ENCODE data around the gene GDAP1L1.
"Not testable (repeated sequence)": the region's sequence is repeated elsewhere in the genome, so short reads cannot be mapped to it uniquely, and the experiment has no call there.

The GDAP1L1 gene

DNA sequence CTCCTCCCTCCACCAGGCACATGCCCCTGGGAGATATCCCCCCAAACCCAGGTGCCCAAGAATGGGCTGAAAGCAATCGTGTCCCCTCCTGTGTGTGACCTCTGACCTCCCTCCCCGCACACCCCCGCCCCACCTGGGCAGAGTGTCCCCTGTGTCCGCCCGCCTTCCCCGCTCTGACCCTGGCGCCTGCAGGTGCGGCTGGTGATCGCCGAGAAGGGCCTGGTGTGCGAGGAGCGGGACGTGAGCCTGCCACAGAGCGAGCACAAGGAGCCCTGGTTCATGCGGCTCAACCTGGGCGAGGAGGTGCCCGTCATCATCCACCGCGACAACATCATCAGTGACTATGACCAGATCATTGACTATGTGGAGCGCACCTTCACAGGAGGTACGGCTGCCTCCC lies 9.9 kb downstream of the GDAP1L1 start:
- DNase-seq: no peak

- DNase-seq: no peak
Measured at GRCh38 chr20:44258226-44258890, 11.2 kb downstream of the GDAP1L1 start.

DNA sequence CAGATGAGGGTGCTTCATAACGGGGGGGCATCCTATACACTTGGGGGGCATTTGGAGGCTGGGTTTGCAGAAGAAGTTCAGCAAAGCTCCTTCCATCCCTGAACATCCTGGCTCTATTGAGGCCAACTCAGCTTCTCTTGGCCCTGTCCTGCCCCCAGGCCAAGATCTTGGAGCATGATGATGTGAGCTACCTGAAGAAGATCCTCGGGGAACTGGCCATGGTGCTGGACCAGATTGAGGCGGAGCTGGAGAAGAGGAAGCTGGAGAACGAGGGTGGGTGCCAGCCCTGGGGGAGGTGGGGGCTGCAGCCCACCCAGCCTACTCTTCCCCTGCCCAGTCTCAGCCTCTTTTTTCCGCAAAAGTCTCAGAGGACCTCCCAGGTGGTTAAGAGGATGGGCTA lies 17.2 kb downstream of the GDAP1L1 start:
- no peak for DNase-seq

- DNase-seq: no peak
Measured at GRCh38 chr20:44268802-44269201, 21.7 kb downstream of the GDAP1L1 start.

DNA sequence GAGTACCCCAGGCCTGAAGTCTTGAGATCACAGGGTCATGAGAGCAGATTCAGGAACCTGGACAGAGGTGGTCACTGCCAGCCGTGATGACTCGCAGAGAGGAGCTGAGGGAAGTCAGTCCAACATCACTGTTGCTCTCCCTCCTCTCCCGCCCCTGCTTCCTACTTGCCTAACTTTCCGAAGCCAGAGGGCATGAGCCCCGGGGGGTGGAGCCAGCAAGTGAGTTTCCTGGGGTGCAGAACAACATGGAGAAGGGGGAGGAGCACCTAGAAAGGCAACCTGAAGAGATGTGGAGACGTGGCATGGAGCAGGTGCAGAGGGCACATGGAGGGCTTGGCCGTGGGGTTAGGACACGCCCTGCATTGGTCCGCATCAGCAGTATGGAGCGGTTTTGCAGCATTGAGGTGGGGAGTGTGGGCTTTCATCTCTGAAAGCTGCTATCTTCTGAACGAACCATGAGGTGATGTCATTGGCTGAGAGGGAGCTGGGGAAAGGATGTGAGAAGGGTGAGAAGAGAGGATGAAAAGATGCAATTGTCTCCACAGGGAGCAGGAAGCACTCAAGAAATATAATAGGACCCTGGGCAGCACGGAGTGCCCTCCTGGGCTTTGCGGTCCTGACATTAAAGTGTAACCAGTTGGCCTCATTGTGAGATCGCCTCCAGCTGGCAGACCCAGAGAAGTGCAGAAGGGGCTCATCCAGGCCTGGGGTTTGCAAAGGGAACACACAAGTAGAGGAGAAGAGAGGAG lies 25.0 kb downstream of the GDAP1L1 start:
- DNase-seq: peak; percentile 18

GRCh38 chr20:44273231-44274215 lies 26.4 kb downstream of the GDAP1L1 start:
- DNase-seq: no peak

GRCh38 chr20:44274303-44275017 lies 27.4 kb downstream of the GDAP1L1 start:
- no peak for DNase-seq

GRCh38 chr20:44279228-44279627 lies 32.1 kb downstream of the GDAP1L1 start:
- DNase-seq: no peak

GRCh38 chr20:44280387-44280786 lies 33.3 kb downstream of the GDAP1L1 start:
- no peak for DNase-seq

DNA sequence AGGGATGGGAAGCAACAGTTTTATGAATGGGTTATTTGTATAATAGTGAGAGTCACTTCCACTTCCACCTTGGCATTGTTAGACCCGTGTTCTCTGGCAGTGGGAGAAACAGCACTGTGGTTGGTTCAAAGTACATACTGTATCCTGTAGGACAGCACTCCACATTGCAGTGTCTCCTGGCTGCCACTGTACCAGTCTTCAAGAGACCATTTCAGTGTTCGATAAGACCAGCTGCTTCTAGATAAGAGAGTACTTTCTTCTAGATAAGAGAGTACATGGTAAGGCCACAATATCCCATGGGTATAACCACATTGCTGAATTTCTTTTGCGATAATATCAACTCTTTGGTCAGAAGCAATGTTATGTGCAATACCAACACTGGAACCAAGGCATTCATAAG lies 35.1 kb downstream of the GDAP1L1 start:
- DNase-seq: no peak

GRCh38 chr20:44284032-44284431 lies 36.9 kb downstream of the GDAP1L1 start:
- no peak for DNase-seq

DNA sequence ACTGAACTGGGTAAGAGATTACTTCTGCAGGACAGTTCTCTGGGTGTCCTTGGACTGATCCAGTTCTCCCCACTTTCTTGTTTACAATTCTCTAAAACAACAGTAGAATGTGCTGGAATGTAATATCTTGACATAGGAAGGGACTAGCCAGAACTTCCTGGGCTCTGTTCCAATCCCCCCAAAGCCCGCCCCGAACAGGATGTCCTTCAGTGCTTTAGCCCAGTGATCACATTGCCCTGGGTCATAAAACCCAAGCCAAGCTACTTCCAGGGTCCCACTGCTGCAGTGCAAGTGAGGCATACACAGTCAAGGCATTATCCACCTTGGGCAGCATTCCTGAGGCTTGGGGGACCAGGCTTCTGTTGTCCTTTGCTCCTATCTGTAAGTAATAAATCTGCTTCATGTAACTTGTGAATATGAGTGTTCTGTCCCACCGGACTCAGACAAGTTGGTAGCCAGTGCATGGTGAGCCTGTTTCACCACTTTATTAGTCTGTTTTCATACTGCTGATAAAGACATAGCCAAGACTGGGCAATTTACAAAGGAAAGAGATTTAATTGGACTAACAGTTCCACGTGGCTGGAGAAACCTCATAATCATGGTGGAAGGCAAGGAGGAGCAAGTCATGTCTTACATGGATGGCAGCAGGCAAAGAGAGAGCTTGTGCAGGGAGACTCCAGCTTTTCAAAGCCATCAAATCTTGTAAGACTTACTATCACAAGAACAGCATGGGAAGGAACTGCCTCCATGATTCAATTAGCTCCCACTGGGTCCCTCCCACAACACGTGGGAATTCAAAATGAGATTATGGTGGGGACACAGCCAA lies 40.4 kb downstream of the GDAP1L1 start:
- no peak for DNase-seq

DNA sequence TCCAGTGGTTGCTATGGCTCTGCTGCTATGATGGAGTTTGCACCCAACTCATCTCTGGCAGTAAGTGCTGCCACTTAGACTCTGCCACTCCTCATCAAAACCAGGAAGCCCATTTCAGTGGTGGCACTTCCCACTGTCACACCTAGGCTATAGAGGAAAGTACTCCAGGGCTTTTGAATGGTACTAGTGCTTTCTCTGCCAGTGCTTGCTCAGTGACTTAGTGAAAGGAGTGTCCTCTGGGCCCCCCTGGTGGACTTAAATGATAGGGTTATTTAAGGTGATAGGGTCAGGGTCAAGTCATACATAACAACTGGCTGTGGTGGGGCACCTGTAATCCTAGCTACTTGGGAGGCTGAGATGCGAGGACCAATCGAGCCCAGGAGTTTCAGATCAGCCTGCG lies 41.1 kb downstream of the GDAP1L1 start:
- DNase-seq: no peak

GRCh38 chr20:44291754-44292153 lies 44.6 kb downstream of the GDAP1L1 start:
- DNase-seq: no peak

GRCh38 chr20:44296011-44296410 lies 48.9 kb downstream of the GDAP1L1 start:
- DNase-seq: no peak

DNA sequence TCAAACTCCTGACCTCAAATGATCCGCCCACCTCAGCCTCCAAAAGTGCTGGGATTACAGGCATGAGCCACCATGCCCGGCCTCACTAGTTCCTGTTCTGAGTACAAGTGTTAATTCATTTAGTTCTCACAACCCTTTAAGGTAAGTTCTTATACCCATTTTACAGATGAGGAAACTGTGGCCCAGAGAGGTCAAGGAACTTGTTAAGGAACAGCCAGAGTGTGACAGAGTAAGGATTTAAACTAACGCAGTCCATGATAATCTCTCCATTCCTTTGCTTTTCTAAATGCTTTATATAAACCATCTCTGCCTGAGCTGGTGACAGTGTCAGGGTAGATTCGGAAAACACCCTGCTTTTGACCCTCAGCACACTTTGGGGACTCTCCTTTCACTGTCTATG lies 50.6 kb downstream of the GDAP1L1 start:
- DNase-seq: no peak

- DNase-seq: not testable (repeated sequence)
Measured at GRCh38 chr20:44299011-44299535, 52.0 kb downstream of the GDAP1L1 start.

- DNase-seq: no peak
Measured at GRCh38 chr20:44301285-44301684, 54.2 kb downstream of the GDAP1L1 start.

DNA sequence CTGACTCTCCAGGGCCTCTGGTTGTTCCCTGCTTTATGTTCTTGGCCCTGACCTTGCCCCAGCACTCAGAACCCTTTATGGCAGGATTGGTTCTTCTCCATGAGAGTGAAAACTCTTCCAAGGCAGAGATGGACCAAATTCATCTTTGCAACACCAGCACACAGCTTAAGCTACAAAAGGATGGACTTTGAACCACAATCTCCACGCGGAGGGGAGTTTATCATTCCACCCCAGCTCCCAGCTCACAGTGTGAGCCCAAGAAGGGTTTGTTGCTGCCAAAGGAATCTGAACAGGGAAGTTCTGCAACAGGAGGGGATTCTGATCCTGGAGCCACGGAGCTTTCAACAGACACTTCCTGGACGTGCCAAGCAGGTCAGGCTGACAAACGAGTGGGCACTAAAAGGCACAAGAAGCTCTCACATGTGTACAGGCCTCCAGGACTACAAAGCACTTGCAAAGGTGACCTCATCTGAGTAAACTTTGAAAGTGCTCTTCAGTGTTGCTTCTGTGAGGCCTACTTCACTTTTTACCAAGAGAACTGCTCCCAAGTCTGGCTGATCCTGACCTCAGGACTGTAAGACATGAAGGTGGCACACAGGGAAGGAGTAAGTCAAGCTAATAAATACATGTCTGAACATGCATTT lies 55.0 kb downstream of the GDAP1L1 start:
- no peak for DNase-seq

- no peak for DNase-seq
Measured at GRCh38 chr20:44302736-44303135, 55.6 kb downstream of the GDAP1L1 start.

DNA sequence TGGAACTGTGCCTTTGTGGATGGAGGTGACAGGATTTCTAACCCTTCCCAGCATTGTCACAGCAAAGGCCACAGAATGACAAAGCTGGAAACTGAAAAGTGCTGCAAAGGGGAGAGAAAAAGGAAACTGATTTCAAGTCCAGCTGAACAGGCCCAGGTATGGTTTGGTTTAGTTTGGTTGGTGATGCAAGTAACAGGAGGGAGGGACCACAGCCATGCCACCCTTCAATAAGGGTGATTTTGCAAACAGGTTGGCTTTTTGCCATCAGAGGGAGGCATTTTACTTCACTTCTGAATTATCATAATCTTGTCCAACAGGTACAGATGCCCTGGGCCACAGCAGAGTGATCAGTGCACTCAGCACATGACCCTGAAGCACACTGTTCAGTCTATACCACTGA lies 57.3 kb downstream of the GDAP1L1 start:
- DNase-seq: no peak
